GM23248 (cell line): ENCODE data around the gene ASIC4. TPM values are rescaled to one million over a fixed set of nuclear protein-coding genes. Genes with fewer than 3 reads are reported as not detected.

Source experiments
- DNase-seq: peaks from one replicate; pipeline ENCODE4 v3.0.0-alpha.2; 2015
- H2AFZ ChIP-seq: fragments of 200-600 bp; sonication (generic); 2 replicates; pipeline ENCODE4 v1.6.1; 2016; ENCODE audit warnings: antibody characterized with exemption
- H3F3A ChIP-seq: fragments of 200-600 bp; sonication (generic); 2 replicates; pipeline ENCODE4 v1.6.1; 2016; ENCODE audit warnings: mild to moderate bottlenecking, antibody characterized with exemption, mixed run types; ENCODE audit not compliant: insufficient read depth
- H3K27ac ChIP-seq: fragments of 200-600 bp; sonication (generic); 2 replicates; pipeline ENCODE4 v1.5.1; 2016; ENCODE audit warnings: mild to moderate bottlenecking
- H3K27me3 ChIP-seq: fragments of 200-600 bp; sonication (generic); replicated peaks from 2 replicates; pipeline ENCODE4 v1.6.1; 2016; ENCODE audit warnings: mild to moderate bottlenecking; ENCODE audit not compliant: insufficient read depth
- H3K36me3 ChIP-seq: fragments of 200-600 bp; sonication (generic); 2 replicates; pipeline ENCODE4 v1.6.1; 2016; ENCODE audit warnings: low read depth, mild to moderate bottlenecking
- H3K4me1 ChIP-seq: fragments of 200-600 bp; sonication (generic); 2 replicates; pipeline ENCODE4 v1.6.1; 2016; ENCODE audit warnings: mild to moderate bottlenecking; ENCODE audit not compliant: insufficient read depth
- H3K4me2 ChIP-seq: fragments of 200-600 bp; sonication (generic); one replicate; pipeline ENCODE4 v1.6.1; 2016; ENCODE audit warnings: mild to moderate bottlenecking; ENCODE audit not compliant: unreplicated experiment
- H3K4me3 ChIP-seq: fragments of 200-600 bp; sonication (generic); 2 replicates; pipeline ENCODE4 v1.5.1; 2016; ENCODE audit warnings: mild to moderate bottlenecking
- H3K79me2 ChIP-seq: fragments of 200-600 bp; sonication (generic); 2 replicates; pipeline ENCODE4 v1.6.1; 2016; ENCODE audit warnings: mild to moderate bottlenecking; ENCODE audit not compliant: insufficient read depth
- H3K9ac ChIP-seq: fragments of 200-600 bp; sonication (generic); 2 replicates; pipeline ENCODE4 v1.6.1; 2016; ENCODE audit warnings: mild to moderate bottlenecking
- H3K9me2 ChIP-seq: fragments of 200-600 bp; sonication (generic); 2 replicates; pipeline ENCODE4 v1.6.1; 2016; ENCODE audit warnings: mixed run types, mild to moderate bottlenecking, moderate library complexity; ENCODE audit not compliant: insufficient read depth
- H3K9me3 ChIP-seq: fragments of 200-600 bp; sonication (generic); one replicate; pipeline ENCODE4 v1.6.1; 2017; ENCODE audit warnings: low read depth
- H4K20me1 ChIP-seq: fragments of 200-600 bp; sonication (generic); 2 replicates; pipeline ENCODE4 v1.6.0; 2016; ENCODE audit not compliant: insufficient read depth
- EZH2 ChIP-seq: fragments of 200-600 bp; sonication (generic); IDR thresholded peaks from 2 replicates; pipeline ENCODE4 v1.6.1; 2018; ENCODE audit warnings: antibody characterized with exemption, mild to moderate bottlenecking; ENCODE audit not compliant: insufficient read depth, poor library complexity, severe bottlenecking
- EZH2phosphoT487 ChIP-seq: fragments of 200-600 bp; sonication (generic); IDR thresholded peaks from 2 replicates; pipeline ENCODE4 v1.6.1; 2018; ENCODE audit warnings: antibody characterized with exemption, moderate library complexity, mild to moderate bottlenecking, low read depth; ENCODE audit not compliant: insufficient read depth
- WGBS, 2 experiments: methylation state at CpG; one replicate each; pipeline ENCODE4 v1.1.6; 2015 to 2017; ENCODE audit warnings: low lambda C conversion rate in 2 of 2, low coverage in 1 of 2; ENCODE audit errors: missing lambda C conversion rate in 2 of 2; 5-methylcytosine and 5-hydroxymethylcytosine counted together
- in situ Hi-C: fragments of 300-500 bp; cut with MboI; formaldehyde crosslinking; loops from 2 replicates; pipeline ENCODE4 v1.15.0; 2020
- polyA plus RNA-seq: library from polyadenylated mRNA; unstranded; fragments of >200 nt; fragmentation: Nextera tagmentation; extraction: Ambion mirVana; gene quantifications from 2 replicates; pipeline ENCODE4 v1.2.1, GENCODE V29; 2016
- total RNA-seq: library from RNA; depleted of rRNA; stranded (reverse); fragments of >200 nt; shearing (Covaris generic); gene quantifications from 2 replicates; pipeline ENCODE4 v1.2.3, GENCODE V29; 2014

Gene ASIC4
- total and polyA plus RNA-seq, 2 experiments from 2014 or later = 0.43 TPM; not detected in 1

DNA sequence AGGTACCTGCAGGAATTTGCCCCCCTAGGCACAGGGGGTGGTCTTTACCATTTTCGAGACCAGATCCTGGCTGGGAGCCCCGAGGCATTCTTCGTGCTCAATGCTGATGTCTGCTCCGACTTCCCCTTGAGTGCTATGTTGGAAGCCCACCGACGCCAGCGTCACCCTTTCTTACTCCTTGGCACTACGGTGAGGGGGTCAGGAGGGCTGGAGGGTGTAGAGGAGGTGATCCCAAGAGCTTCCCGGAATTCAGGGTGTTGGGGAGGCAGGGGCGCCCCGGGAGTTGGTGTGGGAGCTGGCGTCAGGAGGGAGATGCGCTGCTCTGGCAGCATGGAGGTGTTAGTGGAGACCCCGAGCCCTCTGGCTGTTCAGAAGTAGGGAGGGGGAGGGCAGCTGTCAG is 12.4 kb upstream of the ASIC4 start:
- peaks cover 26% of the 10 kb centered on the region for H3K79me2 ChIP-seq
- 91 to 94% methylated on average over 14 of the region's 14 CpGs for WGBS, 2 experiments
- H3K27ac ChIP-seq = no peak overlapping the region
- H3K9ac ChIP-seq = no peak overlapping the region
- no peaks in the 10 kb centered on the region for H3K9me3 ChIP-seq
- DNase-seq = no peak
- no peak overlapping the region for H3K4me2 ChIP-seq
- in situ Hi-C loops = no loop called here
- no peaks in the 10 kb centered on the region for H3F3A ChIP-seq
- H2AFZ ChIP-seq = no peak overlapping the region
- H3K9me2 ChIP-seq = no peaks in the 10 kb centered on the region
- no peak for TF ChIP-seq EZH2phosphoT487
- no peak for TF ChIP-seq EZH2
- peaks cover 13% of the 10 kb centered on the region for H3K4me1 ChIP-seq
- H3K36me3 ChIP-seq = peaks cover 4% of the 10 kb centered on the region; the same call in 1 of the 2 replicates
- H4K20me1 ChIP-seq = no peaks in the 10 kb centered on the region
- no peaks in the 10 kb centered on the region for H3K27me3 ChIP-seq
- no peak overlapping the region for H3K4me3 ChIP-seq

- in situ Hi-C loops = no loop called here
- Histone ChIP-seq H3K9ac (no peak overlapping the region), H3K27ac (no peak overlapping the region), H3K27me3 (no peaks in the 10 kb centered on the region), H3K79me2 (peaks cover 26% of the 10 kb centered on the region), H3F3A (no peaks in the 10 kb centered on the region), H3K4me1 (peaks cover 13% of the 10 kb centered on the region), H4K20me1 (no peaks in the 10 kb centered on the region), H3K4me2 (no peak overlapping the region), H3K9me2 (no peaks in the 10 kb centered on the region), H3K4me3 (no peak overlapping the region), H3K36me3 (peaks cover 4% of the 10 kb centered on the region; the same call in 1 of the 2 replicates), H3K9me3 (no peaks in the 10 kb centered on the region), H2AFZ (no peak overlapping the region)
- no peak for DNase-seq
- TF ChIP-seq EZH2phosphoT487 (no peak), EZH2 (no peak)
Measured at GRCh38 chr2:219502618-219503017, 11.7 kb upstream of the ASIC4 start.

GRCh38 chr2:219505585-219505984 is 8.7 kb upstream of the ASIC4 start:
- no peaks in the 10 kb centered on the region for H3K27me3 ChIP-seq
- no peak overlapping the region for H3K4me2 ChIP-seq
- H4K20me1 ChIP-seq = no peaks in the 10 kb centered on the region
- H3K79me2 ChIP-seq = peaks cover 9% of the 10 kb centered on the region; the same call in 1 of the 2 replicates
- no peaks in the 10 kb centered on the region for H3F3A ChIP-seq
- TF ChIP-seq EZH2 (no peak), EZH2phosphoT487 (no peak)
- no peaks in the 10 kb centered on the region for H3K9me2 ChIP-seq
- peaks cover 4% of the 10 kb centered on the region; the same call in 1 of the 2 replicates for H3K36me3 ChIP-seq
- no peaks in the 10 kb centered on the region for H3K9me3 ChIP-seq
- H2AFZ ChIP-seq = no peak overlapping the region
- no peak overlapping the region for H3K4me3 ChIP-seq
- no peak overlapping the region for H3K9ac ChIP-seq
- in situ Hi-C loops = no loop called here
- H3K27ac ChIP-seq = no peak overlapping the region
- H3K4me1 ChIP-seq = peaks cover 13% of the 10 kb centered on the region
- no peak for DNase-seq
- 92 to 95% methylated on average over 9 of the region's 9 CpGs for WGBS, 2 experiments

DNA sequence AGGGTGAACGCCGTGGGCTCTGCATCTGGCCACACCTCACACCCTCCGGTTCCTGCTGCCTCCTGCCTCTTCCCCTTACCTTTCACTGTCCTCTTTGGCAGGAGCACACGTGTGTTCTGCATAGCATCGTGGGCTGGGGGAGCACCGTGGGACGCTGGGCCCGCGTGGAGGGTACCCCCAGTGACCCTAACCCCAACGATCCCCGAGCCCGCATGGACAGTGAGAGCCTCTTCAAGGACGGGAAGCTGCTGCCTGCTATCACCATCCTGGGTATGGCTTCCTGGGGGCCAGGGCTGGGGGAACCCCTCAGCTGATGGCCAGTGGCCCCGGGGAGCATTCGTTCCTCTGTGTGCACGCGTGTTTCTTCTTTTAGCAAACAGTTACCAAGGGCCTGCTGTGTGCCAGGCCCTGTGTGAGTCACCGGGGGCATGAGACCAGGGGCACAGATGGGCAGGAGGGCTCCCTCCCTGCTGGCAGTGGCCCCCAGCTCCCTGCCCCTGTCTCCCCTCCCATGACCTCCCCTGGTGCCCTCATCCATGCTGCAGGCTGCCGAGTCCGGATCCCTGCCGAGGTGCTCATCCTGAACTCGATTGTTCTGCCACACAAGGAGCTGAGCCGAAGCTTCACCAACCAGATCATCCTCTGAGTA is 8.0 kb upstream of the ASIC4 start:
- no peak overlapping the region for H3K9ac ChIP-seq

More for the DNA sequence above, 8.0 kb upstream of the ASIC4 start:
- Histone ChIP-seq H3K36me3 (peaks cover 4% of the 10 kb centered on the region; the same call in 1 of the 2 replicates), H3K4me3 (no peak overlapping the region), H3K4me1 (peaks cover 13% of the 10 kb centered on the region), H3K27ac (no peak overlapping the region), H3K9me2 (no peaks in the 10 kb centered on the region), H2AFZ (no peak overlapping the region), H3K9me3 (no peaks in the 10 kb centered on the region), H3K27me3 (no peaks in the 10 kb centered on the region; the same call in 1 of the 2 replicates), H4K20me1 (no peaks in the 10 kb centered on the region), H3F3A (no peaks in the 10 kb centered on the region), H3K4me2 (no peak overlapping the region), H3K79me2 (peaks cover 2% of the 10 kb centered on the region; the same call in 1 of the 2 replicates)
- 82 to 83% methylated on average over 19 to 23 of the region's 23 CpGs for WGBS, 2 experiments
- TF ChIP-seq EZH2phosphoT487 (no peak), EZH2 (no peak)
- in situ Hi-C loops = no loop called here
- DNase-seq = no peak
